ENCODE data around the gene SPN. TPM values are rescaled to one million over a fixed set of nuclear protein-coding genes. Genes with fewer than 3 reads are reported as not detected.

The SPN gene
- total RNA-seq, 1 experiment from 2014 or later = 0.47 TPM

- RAD21 ChIA-PET (ENCODE audit: low non-redundant PET in 1 of 2, low total read pairs in 2 of 2, uncharacterized antibody in 2 of 2, unreplicated experiment in 2 of 2) = no interaction called here
- H3K9ac ChIP-seq (ENCODE audit: low read length) = no peak overlapping the region
- no peaks in the 10 kb centered on the region for H3K9me2 ChIP-seq (ENCODE audit: insufficient read depth)
- no peak overlapping the region for H3K4me3 ChIP-seq (replicated peaks in 1 of 2; ENCODE audit: low read depth in 1 of 2, low read length in 2 of 2)
- ATAC-seq (no peak), DNase-seq (ENCODE audit: low read depth, low spot score) (no peak)
- H3K27ac ChIP-seq (ENCODE audit: low read depth, low read length) = no peak overlapping the region
- intact Hi-C loops (cut with micrococcal nuclease) = no loop called here
- POLR2A ChIA-PET = no interaction called here
- H3K27me3 ChIP-seq (ENCODE audit: insufficient read depth, low read length) = no peaks in the 10 kb centered on the region
- CTCF ChIA-PET = interaction anchor here (0.9 kb wide), 1 partner anchor 38 kb away, joined by 3 read pairs; no protein-coding TSS in a partner anchor
- no peaks in the 10 kb centered on the region for H3K79me2 ChIP-seq (ENCODE audit: insufficient read depth, low read length)
- no peaks in the 10 kb centered on the region for H4K20me1 ChIP-seq (ENCODE audit: insufficient read depth)
- H3K4me1 ChIP-seq (ENCODE audit: control insufficient read depth in 1 of 2, insufficient read depth in 2 of 2, low read length in 2 of 2) = no peaks in the 10 kb centered on the region
- no peaks in the 10 kb centered on the region for H3K36me3 ChIP-seq (ENCODE audit: control insufficient read depth in 1 of 2, insufficient read depth in 2 of 2, low read length in 2 of 2)
- TF ChIP-seq RAD21 (IDR thresholded peaks at IDR 0.05; ENCODE audit: low read depth) = no peak
- TF ChIP-seq EGR1 (IDR thresholded peaks at IDR 0.05; ENCODE audit: low read depth) = no peak
- no peak for TF ChIP-seq POLR2AphosphoS5 (IDR thresholded peaks at IDR 0.05; ENCODE audit: low read depth, low read length)
- no peak for TF ChIP-seq ZNF274 (IDR thresholded peaks at IDR 0.05; ENCODE audit: low read depth, low read length)
- no peak for TF ChIP-seq SIN3A (IDR thresholded peaks at IDR 0.05; ENCODE audit: low read depth)
- no peak for TF ChIP-seq ZBTB33 (IDR thresholded peaks at IDR 0.05; ENCODE audit: extremely low read depth, insufficient replicate concordance, low read length)
- TF ChIP-seq YY1 (IDR thresholded peaks at IDR 0.05; ENCODE audit: extremely low read depth, insufficient replicate concordance, low read depth, low read length) = no peak
- no peak for TF ChIP-seq ELF1 (IDR thresholded peaks at IDR 0.05; ENCODE audit: borderline replicate concordance, low read depth)
- no peak for TF ChIP-seq TCF7L2 (IDR thresholded peaks at IDR 0.05; ENCODE audit: borderline replicate concordance, extremely low read depth, insufficient read depth, insufficient read length)
- no peak for TF ChIP-seq SRF (IDR thresholded peaks at IDR 0.05; ENCODE audit: low read depth)
- TF ChIP-seq ZFX (IDR thresholded peaks at IDR 0.05) = no peak
- TF ChIP-seq CTCF (IDR thresholded peaks at IDR 0.05 in 2 of 3, conservative IDR thresholded peaks at IDR 0.05 in 1 of 3; ENCODE audit: borderline replicate concordance in 1 of 3, insufficient read depth in 1 of 3, low read depth in 2 of 3, low read length in 2 of 3) = no peak
- no peak for TF ChIP-seq MAX (IDR thresholded peaks at IDR 0.05)
- no peak for TF ChIP-seq CBX3 (IDR thresholded peaks at IDR 0.05; ENCODE audit: low read depth)
- TF ChIP-seq SP1 (IDR thresholded peaks at IDR 0.05; ENCODE audit: low read depth) = no peak
- TF ChIP-seq EZH2 (IDR thresholded peaks at IDR 0.05) = no peak
- no peak for TF ChIP-seq EZH2phosphoT487 (IDR thresholded peaks at IDR 0.05; ENCODE audit: borderline replicate concordance)
- TF ChIP-seq JUND (IDR thresholded peaks at IDR 0.05) = no peak
- no peak overlapping the region for H3K4me2 ChIP-seq (ENCODE audit: low read length)
- H2AFZ ChIP-seq (ENCODE audit: low read depth, low read length, poor library complexity, severe bottlenecking) = no peak overlapping the region
- H3K9me3 ChIP-seq (ENCODE audit: control insufficient read depth in 1 of 2, insufficient read depth in 1 of 2, low read depth in 1 of 2, low read length in 2 of 2) = no peaks in the 10 kb centered on the region
- no TSS peak for BruUV-seq (replicated peaks)
These were observed 375 bp upstream of the SPN start for GRCh38 chr16:29662729-29663015.
